Mononuclear cell (primary cell): ENCODE data around the gene GSN. TPM values are rescaled to one million over a fixed set of nuclear protein-coding genes. Genes with fewer than 3 reads are reported as not detected.

ENCODE experiments used
- H3K27me3 ChIP-seq: 2 replicates; pipeline ENCODE4 v1.6.0; 2011; ENCODE audit warnings: low read length, control low read depth; ENCODE audit not compliant: insufficient read depth
- H3K4me1 ChIP-seq: 2 replicates; pipeline ENCODE4 v1.5.1; 2011; ENCODE audit warnings: mild to moderate bottlenecking, low read length, control low read depth; ENCODE audit not compliant: insufficient read depth
- H3K4me3 ChIP-seq: 2 replicates; pipeline ENCODE4 v1.5.1; 2011; ENCODE audit warnings: mild to moderate bottlenecking, low read length, moderate library complexity
- H3K9me3 ChIP-seq: 2 replicates; pipeline ENCODE4 v1.5.1; 2011; ENCODE audit warnings: low read depth, mild to moderate bottlenecking, control low read depth, low read length
- total RNA-seq: library from RNA; depleted of rRNA; stranded (reverse); fragments of >200 nt; gene quantifications from one replicate; pipeline ENCODE4 v1.2.3, GENCODE V29; 2012

The GSN gene
- total RNA-seq, 1 donor, result 72.2 TPM

- Histone ChIP-seq H3K9me3 (no peaks in the 10 kb centered on the region), H3K4me3 (no peak overlapping the region), H3K27me3 (no peaks in the 10 kb centered on the region), H3K4me1 (no peaks in the 10 kb centered on the region)
These were observed 41.2 kb downstream of the GSN start for GRCh38 chr9:121309171-121309570.

GRCh38 chr9:121309833-121310425, 42.0 kb downstream of the GSN start:
- Histone ChIP-seq H3K4me1 (no peaks in the 10 kb centered on the region), H3K4me3 (no peak overlapping the region), H3K27me3 (no peaks in the 10 kb centered on the region), H3K9me3 (no peaks in the 10 kb centered on the region)

GRCh38 chr9:121310571-121310970, 42.6 kb downstream of the GSN start:
- no peaks in the 10 kb centered on the region for H3K9me3 ChIP-seq
- H3K4me1 ChIP-seq, result no peaks in the 10 kb centered on the region
- no peak overlapping the region for H3K4me3 ChIP-seq
- H3K27me3 ChIP-seq, result no peaks in the 10 kb centered on the region

- H3K4me1 ChIP-seq, result no peaks in the 10 kb centered on the region
- H3K9me3 ChIP-seq, result no peaks in the 10 kb centered on the region
- no peak overlapping the region for H3K4me3 ChIP-seq
- no peaks in the 10 kb centered on the region for H3K27me3 ChIP-seq
These were observed 44.2 kb downstream of the GSN start for GRCh38 chr9:121312169-121312568.

- no peaks in the 10 kb centered on the region for H3K27me3 ChIP-seq
- no peaks in the 10 kb centered on the region for H3K4me1 ChIP-seq
- H3K4me3 ChIP-seq, result no peak overlapping the region
- no peaks in the 10 kb centered on the region for H3K9me3 ChIP-seq
These were observed 45.6 kb downstream of the GSN start for GRCh38 chr9:121313458-121314152.

- no peaks in the 10 kb centered on the region for H3K27me3 ChIP-seq
- peaks cover 15% of the 10 kb centered on the region for H3K4me1 ChIP-seq
- H3K4me3 ChIP-seq, result no peak overlapping the region
- no peaks in the 10 kb centered on the region for H3K9me3 ChIP-seq
These were observed 48.4 kb downstream of the GSN start for GRCh38 chr9:121316378-121316777.

GRCh38 chr9:121316852-121317373, 49.0 kb downstream of the GSN start:
- Histone ChIP-seq H3K27me3 (no peaks in the 10 kb centered on the region), H3K9me3 (no peaks in the 10 kb centered on the region), H3K4me3 (no peak overlapping the region), H3K4me1 (peaks cover 16% of the 10 kb centered on the region)

GRCh38 chr9:121317737-121318630, 50.0 kb downstream of the GSN start:
- Histone ChIP-seq H3K9me3 (no peaks in the 10 kb centered on the region), H3K4me3 (no peak overlapping the region), H3K27me3 (no peaks in the 10 kb centered on the region), H3K4me1 (peaks cover 23% of the 10 kb centered on the region)

GRCh38 chr9:121318631-121319382, 50.8 kb downstream of the GSN start:
- H3K9me3 ChIP-seq, result no peaks in the 10 kb centered on the region
- H3K27me3 ChIP-seq, result no peaks in the 10 kb centered on the region

GRCh38 chr9:121319383-121319780, 51.4 kb downstream of the GSN start:
- Histone ChIP-seq H3K27me3 (no peaks in the 10 kb centered on the region), H3K4me1 (peaks cover 23% of the 10 kb centered on the region), H3K4me3 (no peak overlapping the region), H3K9me3 (no peaks in the 10 kb centered on the region)

More at GRCh38 chr9:121318631-121319382, 50.8 kb downstream of the GSN start:
- Histone ChIP-seq H3K4me3 (no peak overlapping the region), H3K4me1 (peaks cover 23% of the 10 kb centered on the region)

- Histone ChIP-seq H3K4me3 (no peak overlapping the region), H3K4me1 (peaks cover 23% of the 10 kb centered on the region), H3K9me3 (no peaks in the 10 kb centered on the region), H3K27me3 (no peaks in the 10 kb centered on the region)
These were observed 53.1 kb downstream of the GSN start for GRCh38 chr9:121321016-121321503.

GRCh38 chr9:121322037-121322736, 54.2 kb downstream of the GSN start:
- Histone ChIP-seq H3K9me3 (no peaks in the 10 kb centered on the region), H3K4me3 (no peak overlapping the region), H3K27me3 (no peaks in the 10 kb centered on the region), H3K4me1 (peaks cover 23% of the 10 kb centered on the region)

GRCh38 chr9:121322737-121323448, 54.9 kb downstream of the GSN start:
- Histone ChIP-seq H3K27me3 (no peaks in the 10 kb centered on the region), H3K4me3 (no peak overlapping the region), H3K9me3 (no peaks in the 10 kb centered on the region), H3K4me1 (peaks cover 23% of the 10 kb centered on the region)
